Fibroblast of the aortic adventitia (primary cell): Measurements from ENCODE around the gene C2orf80. TPM values are rescaled to one million over a fixed set of nuclear protein-coding genes. Genes with fewer than 3 reads are reported as not detected.
"Not testable (repeated sequence)": the region's sequence is repeated elsewhere in the genome, so short reads cannot be mapped to it uniquely, and the experiment has no call there.

Source experiments
- DNase-seq: peaks from one replicate; pipeline ENCODE4 v3.0.0-alpha.2; 2010; ENCODE audit warnings: low read depth
- H3K4me3 ChIP-seq: 2 replicates; pipeline ENCODE4 v1.5.1; 2011; ENCODE audit warnings: low read depth, mild to moderate bottlenecking, control low read depth, low read length, moderate library complexity
- CTCF ChIP-seq: IDR thresholded peaks from 2 replicates; pipeline ENCODE4 v1.5.1; 2011; ENCODE audit warnings: mild to moderate bottlenecking, low read length, control low read depth, inconsistent platforms; ENCODE audit not compliant: insufficient read depth
- total RNA-seq: library from RNA; depleted of rRNA; stranded (reverse); fragments of >200 nt; gene quantifications from 2 replicates; pipeline ENCODE4 v1.2.3, GENCODE V29; 2012; ENCODE audit warnings: low replicate concordance

Gene C2orf80
- total RNA-seq, 1 donor: not detected

- no peak overlapping the region for H3K4me3 ChIP-seq
- TF ChIP-seq CTCF: no peak
- DNase-seq: no peak
Measured at GRCh38 chr2:208139447-208139846, 50.4 kb downstream of the C2orf80 start.

GRCh38 chr2:208138334-208138733 lies 51.5 kb downstream of the C2orf80 start:
- DNase-seq, H3K4me3 ChIP-seq: not testable (repeated sequence)

- no peak overlapping the region for H3K4me3 ChIP-seq
- no peak for DNase-seq
- TF ChIP-seq CTCF: no peak
Measured at GRCh38 chr2:208136716-208137094, 53.1 kb downstream of the C2orf80 start.

- H3K4me3 ChIP-seq: no peak overlapping the region
- DNase-seq: no peak
- no peak for TF ChIP-seq CTCF
Measured at GRCh38 chr2:208135794-208136715, 53.8 kb downstream of the C2orf80 start.

GRCh38 chr2:208134928-208135586 lies 54.8 kb downstream of the C2orf80 start:
- no peak overlapping the region for H3K4me3 ChIP-seq
- DNase-seq: no peak
- no peak for TF ChIP-seq CTCF

- no peak overlapping the region for H3K4me3 ChIP-seq
- DNase-seq: no peak
- no peak for TF ChIP-seq CTCF
Measured at GRCh38 chr2:208130712-208131110, 59.1 kb downstream of the C2orf80 start.
